Caco-2 (cell line): ENCODE data around the gene SKOR1. TPM values are rescaled to one million over a fixed set of nuclear protein-coding genes. Genes with fewer than 3 reads are reported as not detected.

Source experiments
- BruUV-seq: library from RNA; stranded (reverse); fragments of 400-500 nt; replicated peaks from 2 replicates; lab custom pipeline; 2021; lab: Mats Ljungman, UMichigan
- CTCF ChIA-PET: fragments of 300-600 bp; sonication (Branson Sonifier 250); formaldehyde crosslinking; loops from one replicate; lab custom pipeline; 2022; ENCODE audit warnings: antibody characterized with exemption; lab: Charles Lee
- POLR2A ChIA-PET: fragments of 300-600 bp; sonication (Branson Sonifier 250); formaldehyde crosslinking; loops from one replicate; lab custom pipeline; 2022; ENCODE audit warnings: antibody characterized with exemption; lab: Charles Lee
- DNase-seq, 2 experiments: peaks; one replicate each; pipeline versions ENCODE4 v3.0.0 to v3.0.0-alpha.2; 2020 to 2022
- H3K27me3 ChIP-seq: replicated peaks from 2 replicates; pipeline ENCODE4 v1.6.0; 2011; ENCODE audit warnings: low read length; ENCODE audit not compliant: control insufficient read depth, insufficient read depth
- H3K36me3 ChIP-seq: 2 replicates; pipeline ENCODE4 v1.5.1; 2011; ENCODE audit warnings: low read length; ENCODE audit not compliant: control insufficient read depth, insufficient read depth
- H3K4me1 ChIP-seq: fragments of 250-450 bp; sonication (Bioruptor Pico); 2 replicates; pipeline ENCODE4 v1.5.1; 2020; ENCODE audit warnings: mild to moderate bottlenecking
- H3K4me3 ChIP-seq: 2 replicates; pipeline ENCODE4 v1.5.1; 2011; ENCODE audit warnings: low read depth, mild to moderate bottlenecking, control low read depth, low read length
- H3K9me3 ChIP-seq: fragments of 250-450 bp; sonication (Bioruptor Pico); 2 replicates; pipeline ENCODE4 v1.5.1; 2020; ENCODE audit warnings: mild to moderate bottlenecking, moderate library complexity
- H3K27ac Mint-ChIP-seq: one replicate; pipeline ENCODE4 v1.8.0; 2022; ENCODE audit warnings: mixed read lengths; ENCODE audit not compliant: unreplicated experiment
- H3K27me3 Mint-ChIP-seq: one replicate; pipeline ENCODE4 v1.8.0; 2022; ENCODE audit warnings: mixed read lengths; ENCODE audit not compliant: insufficient read depth, unreplicated experiment
- H3K36me3 Mint-ChIP-seq: one replicate; pipeline ENCODE4 v1.8.0; 2022; ENCODE audit warnings: mild to moderate bottlenecking, mixed read lengths; ENCODE audit not compliant: insufficient read depth, unreplicated experiment
- H3K4me1 Mint-ChIP-seq: one replicate; pipeline ENCODE4 v1.8.0; 2022; ENCODE audit warnings: low read depth, mixed read lengths; ENCODE audit not compliant: unreplicated experiment
- H3K4me3 Mint-ChIP-seq: one replicate; pipeline ENCODE4 v1.8.0; 2022; ENCODE audit warnings: mild to moderate bottlenecking, moderate library complexity, mixed read lengths; ENCODE audit not compliant: unreplicated experiment
- H3K9me3 Mint-ChIP-seq: one replicate; pipeline ENCODE4 v1.8.0; 2022; ENCODE audit warnings: mixed read lengths; ENCODE audit not compliant: unreplicated experiment
- CTCF ChIP-seq, 2 experiments: fragments of 200-600 bp in 1 of 2; IDR thresholded peaks; 1 replicate in 1 of 2; 2 replicates in 1 of 2; pipeline versions ENCODE4 v1.5.1 to v1.8.0; 2011 to 2022; ENCODE audit warnings: antibody characterized with exemption in 1 of 2, control low read depth in 1 of 2, inconsistent platforms in 1 of 2, low read depth in 1 of 2, low read length in 1 of 2, mild to moderate bottlenecking in 1 of 2, moderate library complexity in 1 of 2; ENCODE audit not compliant: insufficient read depth in 1 of 2, severe bottlenecking in 1 of 2, unreplicated experiment in 1 of 2
- intact Hi-C: fragments of 100-400 bp; cut with micrococcal nuclease; formaldehyde crosslinking; loops from one replicate; pipeline ENCODE4 v1.10.0; 2022; ENCODE audit not compliant: unreplicated experiment
- total RNA-seq: library from RNA; stranded (reverse); gene quantifications from 2 replicates; pipeline ENCODE4 v1.2.3, GENCODE V29; 2022

SKOR1 gene
- total RNA-seq, 1 experiment from 2014 or later: not detected

- ChIA-PET CTCF (no interaction called here), POLR2A (no interaction called here)
- Mint-ChIP-seq H3K36me3 (no peaks in the 10 kb centered on the region), H3K9me3 (no peaks in the 10 kb centered on the region), H3K4me1 (peaks cover 12% of the 10 kb centered on the region), H3K27ac (no peak overlapping the region), H3K27me3 (peaks cover 17% of the 10 kb centered on the region), H3K4me3 (no peak overlapping the region)
- H3K4me3 ChIP-seq: no peak overlapping the region
- no peaks in the 10 kb centered on the region; the same call in 1 of the 2 replicates for H3K4me1 ChIP-seq
- no peak for DNase-seq
- H3K36me3 ChIP-seq: no peaks in the 10 kb centered on the region
- intact Hi-C loops: no loop called here
- H3K9me3 ChIP-seq: no peaks in the 10 kb centered on the region
- no peak for TF ChIP-seq CTCF (IDR thresholded peaks at IDR 0.05; ENCODE audit: insufficient read depth in 1 of 2, low read depth in 1 of 2, low read length in 1 of 2, severe bottlenecking in 1 of 2, unreplicated experiment in 1 of 2)
- BruUV-seq: no TSS peak
- H3K27me3 ChIP-seq: no peaks in the 10 kb centered on the region
Observed at GRCh38 chr15:67826717-67827561, 1.6 kb downstream of the SKOR1 start.

GRCh38 chr15:67827562-67828277 lies 2.4 kb downstream of the SKOR1 start:
- TF ChIP-seq CTCF (IDR thresholded peaks at IDR 0.05; ENCODE audit: insufficient read depth in 1 of 2, low read depth in 1 of 2, low read length in 1 of 2, severe bottlenecking in 1 of 2, unreplicated experiment in 1 of 2): no peak
- Histone ChIP-seq H3K9me3 (no peaks in the 10 kb centered on the region), H3K4me3 (no peak overlapping the region), H3K4me1 (no peaks in the 10 kb centered on the region; the same call in 1 of the 2 replicates), H3K36me3 (no peaks in the 10 kb centered on the region), H3K27me3 (no peaks in the 10 kb centered on the region)
- Mint-ChIP-seq H3K36me3 (no peaks in the 10 kb centered on the region), H3K27me3 (peaks cover 13% of the 10 kb centered on the region), H3K9me3 (no peaks in the 10 kb centered on the region), H3K4me1 (peaks cover 12% of the 10 kb centered on the region), H3K4me3 (no peak overlapping the region), H3K27ac (no peak overlapping the region)
- CTCF ChIA-PET: no interaction called here
- BruUV-seq: no TSS peak
- intact Hi-C loops: no loop called here
- POLR2A ChIA-PET: no interaction called here
- no peak for DNase-seq

- no peaks in the 10 kb centered on the region for H3K36me3 Mint-ChIP-seq
- intact Hi-C loops: no loop called here
- no peak overlapping the region for H3K4me3 Mint-ChIP-seq
- H3K27me3 ChIP-seq: no peaks in the 10 kb centered on the region
- H3K36me3 ChIP-seq: no peaks in the 10 kb centered on the region
- no peak for TF ChIP-seq CTCF (IDR thresholded peaks at IDR 0.05; ENCODE audit: insufficient read depth in 1 of 2, low read depth in 1 of 2, low read length in 1 of 2, severe bottlenecking in 1 of 2, unreplicated experiment in 1 of 2)
- H3K4me1 ChIP-seq: no peaks in the 10 kb centered on the region; the same call in 1 of the 2 replicates
- CTCF ChIA-PET: no interaction called here
- POLR2A ChIA-PET: no interaction called here
- DNase-seq: no peak
- no peak overlapping the region for H3K27ac Mint-ChIP-seq
- H3K9me3 Mint-ChIP-seq: no peaks in the 10 kb centered on the region
- no peak overlapping the region for H3K4me3 ChIP-seq
- H3K4me1 Mint-ChIP-seq: peaks cover 11% of the 10 kb centered on the region
- BruUV-seq: no TSS peak
- no peaks in the 10 kb centered on the region for H3K9me3 ChIP-seq
- peaks cover 13% of the 10 kb centered on the region for H3K27me3 Mint-ChIP-seq
Observed at GRCh38 chr15:67828278-67828968, 3.1 kb downstream of the SKOR1 start.
